GM12878 (cell line): Measurements from ENCODE around the gene ABHD13. TPM values are rescaled to one million over a fixed set of nuclear protein-coding genes. Genes with fewer than 3 reads are reported as not detected.

Source experiments
- CHD2 ChIP-seq: IDR thresholded peaks from 2 replicates; pipeline ENCODE4 v1.6.1; 2011; ENCODE audit warnings: low read depth, low read length, improper control_type of control experiment, borderline replicate concordance
- CTCF ChIP-seq, 3 experiments: IDR thresholded peaks in 2 of 3; conservative IDR thresholded peaks in 1 of 3; 2 replicates each; pipeline ENCODE4 v1.5.1; 2011; ENCODE audit warnings: low read depth in 3 of 3, low read length in 3 of 3, mild to moderate bottlenecking in 3 of 3, control low read depth in 2 of 3, moderate library complexity in 2 of 3, inconsistent platforms in 1 of 3, mixed read lengths in 1 of 3; ENCODE audit not compliant: control insufficient read depth in 2 of 3, insufficient read depth in 1 of 3; ENCODE audit errors: extremely low read depth in 1 of 3
- EED ChIP-seq: sonication (generic); IDR thresholded peaks from 2 replicates; pipeline ENCODE4 v1.6.1; 2016; ENCODE audit warnings: antibody characterized with exemption, low read depth
- HCFC1 ChIP-seq: fragments of 150-350 bp; IDR thresholded peaks from 2 replicates; pipeline ENCODE4 v1.6.1; 2014; ENCODE audit warnings: low read length
- HDAC2 ChIP-seq: fragments of 200-600 bp; sonication (generic); IDR thresholded peaks from 2 replicates; pipeline ENCODE4 v1.6.1; 2017
- HDAC6 ChIP-seq: fragments of 200-600 bp; sonication (generic); IDR thresholded peaks from one replicate; pipeline ENCODE4 v1.8.0; 2017; ENCODE audit warnings: antibody characterized with exemption; ENCODE audit not compliant: unreplicated experiment
- KLF5 ChIP-seq: fragments of 450-650 bp; IDR thresholded peaks from 2 replicates; pipeline ENCODE4 v1.6.1; 2014; ENCODE audit warnings: mild to moderate bottlenecking; ENCODE audit not compliant: partially characterized antibody
- MEF2B ChIP-seq: fragments of 450-650 bp; IDR thresholded peaks from 2 replicates; pipeline ENCODE4 v1.6.1; 2018; ENCODE audit warnings: mild to moderate bottlenecking, moderate library complexity; ENCODE audit not compliant: partially characterized antibody, poor library complexity, severe bottlenecking
- NFXL1 ChIP-seq: fragments of 450-650 bp; IDR thresholded peaks from 2 replicates; pipeline ENCODE4 v1.6.1; 2017; ENCODE audit warnings: antibody characterized with exemption, mild to moderate bottlenecking, borderline replicate concordance
- PKNOX1 ChIP-seq: fragments of 450-650 bp; IDR thresholded peaks from 2 replicates; pipeline ENCODE4 v1.6.1; 2016; ENCODE audit warnings: mild to moderate bottlenecking
- SMARCA5 ChIP-seq: fragments of 450-650 bp; IDR thresholded peaks from 2 replicates; pipeline ENCODE4 v1.6.1; 2017; ENCODE audit warnings: mild to moderate bottlenecking
- SP1 ChIP-seq: IDR thresholded peaks from one replicate; pipeline ENCODE4 v1.6.1; 2011; ENCODE audit warnings: low read depth, low read length
- TCF12 ChIP-seq: IDR thresholded peaks from 2 replicates; pipeline ENCODE4 v1.6.1; 2011; ENCODE audit warnings: low read depth, mild to moderate bottlenecking, low read length
- YY1 ChIP-seq: IDR thresholded peaks from 2 replicates; pipeline ENCODE4 v1.6.1; 2011; ENCODE audit warnings: low read depth, mild to moderate bottlenecking, low read length
- polyA plus RNA-seq, 11 experiments: library from polyadenylated mRNA; depleted of rRNA in 4 of 11; unstranded in 6 of 11; stranded (reverse) in 5 of 11; fragments of >200 nt; fragmentation: Nextera tagmentation in 4 of 11; fragmentation: Illumina TruSeq in 1 of 11; extraction: Ambion mirVana in 4 of 11; extraction: Trizol in 1 of 11; gene quantifications; 1 replicate in 1 of 11; 2 replicates in 10 of 11; pipeline versions ENCODE4 v1.2.1 to v1.2.3, GENCODE V29; 2011 to 2016; ENCODE audit warnings: inconsistent platforms in 2 of 11, missing spikeins in 2 of 11, low read depth in 1 of 11
- total RNA-seq, 4 experiments: library from RNA; depleted of rRNA in 3 of 4; stranded (reverse); fragments of >200 nt in 3 of 4; fragmentation: Illumina TruSeq in 1 of 4; extraction: Trizol in 1 of 4; gene quantifications; 2 replicates each; pipeline versions ENCODE4 v1.2.1 to v1.2.3, GENCODE V29; 2013 to 2021
- TF ChIP-seq, protein P1 (sequence below): fragments of 450-650 bp; IDR thresholded peaks from 2 replicates; pipeline ENCODE4 v1.6.1; 2017; ENCODE audit warnings: mild to moderate bottlenecking, moderate library complexity
- TF ChIP-seq, protein P2 (sequence below): IDR thresholded peaks from 2 replicates; pipeline ENCODE4 v1.6.1; 2012; ENCODE audit warnings: low read depth, low read length, improper control_type of control experiment
- TF ChIP-seq, protein P3 (sequence below): IDR thresholded peaks from 2 replicates; pipeline ENCODE4 v1.6.1; 2012; ENCODE audit warnings: mild to moderate bottlenecking, low read depth, low read length

Gene ABHD13
- total and polyA plus RNA-seq, 10 of the 15 experiments (the other 5 are each of a cell fraction or from before 2014, with no cell fraction given): 3.2 to 10.7 (median 6.5) TPM

GRCh38 chr13:108218044-108218974 is at the start of gene ABHD13 (continued):
- TF ChIP-seq CTCF (IDR thresholded peaks at IDR 0.05 in 2 of 3, conservative IDR thresholded peaks at IDR 0.05 in 1 of 3; ENCODE audit: control insufficient read depth in 2 of 3, extremely low read depth in 1 of 3, insufficient read depth in 1 of 3, low read depth in 3 of 3, low read length in 3 of 3) (no peak), NFXL1 (no peak), TCF12 (peak; percentile 28; the same call in 1 of the 2 replicates), YY1 (peak; percentile 85), EED (peak; percentile 59; the same call in 1 of the 2 replicates), CHD2 (no peak; the same call in none of the 2 replicates), SP1 (peak; percentile 32), HDAC6 (no peak), SMARCA5 (no peak), KLF5 (peak; percentile 71), HCFC1 (peak; percentile 70), HDAC2 (no peak), PKNOX1 (peak; percentile 16; the same call in 1 of the 2 replicates), MEF2B (no peak)
- TF ChIP-seq, protein P1, sequence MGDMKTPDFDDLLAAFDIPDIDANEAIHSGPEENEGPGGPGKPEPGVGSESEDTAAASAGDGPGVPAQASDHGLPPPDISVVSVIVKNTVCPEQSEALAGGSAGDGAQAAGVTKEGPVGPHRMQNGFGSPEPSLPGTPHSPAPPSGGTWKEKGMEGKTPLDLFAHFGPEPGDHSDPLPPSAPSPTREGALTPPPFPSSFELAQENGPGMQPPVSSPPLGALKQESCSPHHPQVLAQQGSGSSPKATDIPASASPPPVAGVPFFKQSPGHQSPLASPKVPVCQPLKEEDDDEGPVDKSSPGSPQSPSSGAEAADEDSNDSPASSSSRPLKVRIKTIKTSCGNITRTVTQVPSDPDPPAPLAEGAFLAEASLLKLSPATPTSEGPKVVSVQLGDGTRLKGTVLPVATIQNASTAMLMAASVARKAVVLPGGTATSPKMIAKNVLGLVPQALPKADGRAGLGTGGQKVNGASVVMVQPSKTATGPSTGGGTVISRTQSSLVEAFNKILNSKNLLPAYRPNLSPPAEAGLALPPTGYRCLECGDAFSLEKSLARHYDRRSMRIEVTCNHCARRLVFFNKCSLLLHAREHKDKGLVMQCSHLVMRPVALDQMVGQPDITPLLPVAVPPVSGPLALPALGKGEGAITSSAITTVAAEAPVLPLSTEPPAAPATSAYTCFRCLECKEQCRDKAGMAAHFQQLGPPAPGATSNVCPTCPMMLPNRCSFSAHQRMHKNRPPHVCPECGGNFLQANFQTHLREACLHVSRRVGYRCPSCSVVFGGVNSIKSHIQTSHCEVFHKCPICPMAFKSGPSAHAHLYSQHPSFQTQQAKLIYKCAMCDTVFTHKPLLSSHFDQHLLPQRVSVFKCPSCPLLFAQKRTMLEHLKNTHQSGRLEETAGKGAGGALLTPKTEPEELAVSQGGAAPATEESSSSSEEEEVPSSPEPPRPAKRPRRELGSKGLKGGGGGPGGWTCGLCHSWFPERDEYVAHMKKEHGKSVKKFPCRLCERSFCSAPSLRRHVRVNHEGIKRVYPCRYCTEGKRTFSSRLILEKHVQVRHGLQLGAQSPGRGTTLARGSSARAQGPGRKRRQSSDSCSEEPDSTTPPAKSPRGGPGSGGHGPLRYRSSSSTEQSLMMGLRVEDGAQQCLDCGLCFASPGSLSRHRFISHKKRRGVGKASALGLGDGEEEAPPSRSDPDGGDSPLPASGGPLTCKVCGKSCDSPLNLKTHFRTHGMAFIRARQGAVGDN: peak; percentile 52; the same call in 1 of the 2 replicates
- TF ChIP-seq, protein P2, sequence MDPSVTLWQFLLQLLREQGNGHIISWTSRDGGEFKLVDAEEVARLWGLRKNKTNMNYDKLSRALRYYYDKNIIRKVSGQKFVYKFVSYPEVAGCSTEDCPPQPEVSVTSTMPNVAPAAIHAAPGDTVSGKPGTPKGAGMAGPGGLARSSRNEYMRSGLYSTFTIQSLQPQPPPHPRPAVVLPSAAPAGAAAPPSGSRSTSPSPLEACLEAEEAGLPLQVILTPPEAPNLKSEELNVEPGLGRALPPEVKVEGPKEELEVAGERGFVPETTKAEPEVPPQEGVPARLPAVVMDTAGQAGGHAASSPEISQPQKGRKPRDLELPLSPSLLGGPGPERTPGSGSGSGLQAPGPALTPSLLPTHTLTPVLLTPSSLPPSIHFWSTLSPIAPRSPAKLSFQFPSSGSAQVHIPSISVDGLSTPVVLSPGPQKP: peak; percentile 85
- TF ChIP-seq, protein P3, sequence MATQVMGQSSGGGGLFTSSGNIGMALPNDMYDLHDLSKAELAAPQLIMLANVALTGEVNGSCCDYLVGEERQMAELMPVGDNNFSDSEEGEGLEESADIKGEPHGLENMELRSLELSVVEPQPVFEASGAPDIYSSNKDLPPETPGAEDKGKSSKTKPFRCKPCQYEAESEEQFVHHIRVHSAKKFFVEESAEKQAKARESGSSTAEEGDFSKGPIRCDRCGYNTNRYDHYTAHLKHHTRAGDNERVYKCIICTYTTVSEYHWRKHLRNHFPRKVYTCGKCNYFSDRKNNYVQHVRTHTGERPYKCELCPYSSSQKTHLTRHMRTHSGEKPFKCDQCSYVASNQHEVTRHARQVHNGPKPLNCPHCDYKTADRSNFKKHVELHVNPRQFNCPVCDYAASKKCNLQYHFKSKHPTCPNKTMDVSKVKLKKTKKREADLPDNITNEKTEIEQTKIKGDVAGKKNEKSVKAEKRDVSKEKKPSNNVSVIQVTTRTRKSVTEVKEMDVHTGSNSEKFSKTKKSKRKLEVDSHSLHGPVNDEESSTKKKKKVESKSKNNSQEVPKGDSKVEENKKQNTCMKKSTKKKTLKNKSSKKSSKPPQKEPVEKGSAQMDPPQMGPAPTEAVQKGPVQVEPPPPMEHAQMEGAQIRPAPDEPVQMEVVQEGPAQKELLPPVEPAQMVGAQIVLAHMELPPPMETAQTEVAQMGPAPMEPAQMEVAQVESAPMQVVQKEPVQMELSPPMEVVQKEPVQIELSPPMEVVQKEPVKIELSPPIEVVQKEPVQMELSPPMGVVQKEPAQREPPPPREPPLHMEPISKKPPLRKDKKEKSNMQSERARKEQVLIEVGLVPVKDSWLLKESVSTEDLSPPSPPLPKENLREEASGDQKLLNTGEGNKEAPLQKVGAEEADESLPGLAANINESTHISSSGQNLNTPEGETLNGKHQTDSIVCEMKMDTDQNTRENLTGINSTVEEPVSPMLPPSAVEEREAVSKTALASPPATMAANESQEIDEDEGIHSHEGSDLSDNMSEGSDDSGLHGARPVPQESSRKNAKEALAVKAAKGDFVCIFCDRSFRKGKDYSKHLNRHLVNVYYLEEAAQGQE: no peak
